Endothelial cell of hepatic sinusoid (primary cell): Measurements from ENCODE around the gene HOXA7.

Experiments
- in situ Hi-C: cut with HindIII; loops from 2 replicates; pipeline ENCODE4 v1.10.0; 2017; ENCODE audit warnings: low sequenced_read_pairs

Gene HOXA7

GRCh38 chr7:27194686-27195379 is 38.4 kb upstream of the HOXA7 start:
- in situ Hi-C loops: no loop called here

GRCh38 chr7:27194002-27194352 is 37.5 kb upstream of the HOXA7 start:
- in situ Hi-C loops: no loop called here

- in situ Hi-C loops: no loop called here
Measured at GRCh38 chr7:27193335-27194001, 37.0 kb upstream of the HOXA7 start.

GRCh38 chr7:27192546-27193334 is 36.3 kb upstream of the HOXA7 start:
- in situ Hi-C loops: no loop called here

GRCh38 chr7:27191833-27192545 is 35.5 kb upstream of the HOXA7 start:
- in situ Hi-C loops: no loop called here

- in situ Hi-C loops: no loop called here
Measured at GRCh38 chr7:27191161-27191731, 34.8 kb upstream of the HOXA7 start.

- in situ Hi-C loops: no loop called here
Measured at GRCh38 chr7:27189997-27190748, 33.7 kb upstream of the HOXA7 start.

GRCh38 chr7:27189295-27189996 is 33.0 kb upstream of the HOXA7 start:
- in situ Hi-C loops: no loop called here

- in situ Hi-C loops: no loop called here
Measured at GRCh38 chr7:27188386-27189294, 32.2 kb upstream of the HOXA7 start.

GRCh38 chr7:27187475-27188385 is 31.3 kb upstream of the HOXA7 start:
- in situ Hi-C loops: no loop called here

- in situ Hi-C loops: no loop called here
Measured at GRCh38 chr7:27186668-27187474, 30.4 kb upstream of the HOXA7 start.

GRCh38 chr7:27185854-27186667 is 29.6 kb upstream of the HOXA7 start:
- in situ Hi-C loops: no loop called here

- in situ Hi-C loops: no loop called here
Measured at GRCh38 chr7:27185013-27185853, 28.8 kb upstream of the HOXA7 start, which contains the start of gene HOXA11. Gene HOXA11 (minus strand): TSS chr7:27185232. CDS start chr7:27185144, 88 bp downstream.

GRCh38 chr7:27184337-27185012 is 28.0 kb upstream of the HOXA7 start:
- in situ Hi-C loops: no loop called here
